ENCODE data around the gene OPRM1.
"Not testable (repeated sequence)": the region's sequence is repeated elsewhere in the genome, so short reads cannot be mapped to it uniquely, and the experiment has no call there.

The OPRM1 gene

GRCh38 chr6:154071711-154072110, 32.7 kb downstream of the OPRM1 start:
- no peak for TF ChIP-seq CTCF (IDR thresholded peaks at IDR 0.05; ENCODE audit: low read length, missing control alignments)
- DNase-seq (ENCODE audit: low read depth) = no peak
- H3K4me3 ChIP-seq (replicated peaks; ENCODE audit: low read depth, low read length) = no peak overlapping the region

- H3K4me3 ChIP-seq (replicated peaks; ENCODE audit: low read depth, low read length) = not testable (repeated sequence)
These were observed 39.6 kb downstream of the OPRM1 start for GRCh38 chr6:154078596-154078995.

GRCh38 chr6:154080461-154081189, 41.6 kb downstream of the OPRM1 start:
- DNase-seq (ENCODE audit: low read depth) = no peak
- no peak for TF ChIP-seq CTCF (IDR thresholded peaks at IDR 0.05; ENCODE audit: low read length, missing control alignments)
- no peak overlapping the region for H3K4me3 ChIP-seq (replicated peaks; ENCODE audit: low read depth, low read length)

More at GRCh38 chr6:154078596-154078995, 39.6 kb downstream of the OPRM1 start:
- not testable (repeated sequence) for DNase-seq (ENCODE audit: low read depth)

- no peak for DNase-seq (ENCODE audit: low read depth)
- no peak for TF ChIP-seq CTCF (IDR thresholded peaks at IDR 0.05; ENCODE audit: low read length, missing control alignments)
- no peak overlapping the region for H3K4me3 ChIP-seq (replicated peaks; ENCODE audit: low read depth, low read length)
These were observed 47.5 kb downstream of the OPRM1 start for GRCh38 chr6:154086510-154086909.

GRCh38 chr6:154092326-154092962, 53.4 kb downstream of the OPRM1 start:
- no peak overlapping the region for H3K4me3 ChIP-seq (replicated peaks; ENCODE audit: low read depth, low read length)
- no peak for DNase-seq (ENCODE audit: low read depth)
- no peak for TF ChIP-seq CTCF (IDR thresholded peaks at IDR 0.05; ENCODE audit: low read length, missing control alignments)

GRCh38 chr6:154093231-154094044, 54.4 kb downstream of the OPRM1 start:
- no peak for DNase-seq (ENCODE audit: low read depth)
- TF ChIP-seq CTCF (IDR thresholded peaks at IDR 0.05; ENCODE audit: low read length, missing control alignments) = no peak
- no peak overlapping the region for H3K4me3 ChIP-seq (replicated peaks; ENCODE audit: low read depth, low read length)

GRCh38 chr6:154095571-154095970, 56.5 kb downstream of the OPRM1 start:
- no peak for TF ChIP-seq CTCF (IDR thresholded peaks at IDR 0.05; ENCODE audit: low read length, missing control alignments)
- DNase-seq (ENCODE audit: low read depth) = no peak
- no peak overlapping the region for H3K4me3 ChIP-seq (replicated peaks; ENCODE audit: low read depth, low read length)
